GM18508 (cell line): Measurements from ENCODE around the gene ADAMTS17.

ENCODE experiments used
- ATAC-seq: cut with Tn5 transposase; IDR thresholded peaks from one replicate; pipeline ENCODE4 v1.9.1; 2021; ENCODE audit warnings: moderate number of reproducible peaks; ENCODE audit not compliant: insufficient read depth, unreplicated experiment

Gene ADAMTS17

GRCh38 chr15:100041127-100041828 is 300.5 kb downstream of the ADAMTS17 start:
- no peak for ATAC-seq

DNA sequence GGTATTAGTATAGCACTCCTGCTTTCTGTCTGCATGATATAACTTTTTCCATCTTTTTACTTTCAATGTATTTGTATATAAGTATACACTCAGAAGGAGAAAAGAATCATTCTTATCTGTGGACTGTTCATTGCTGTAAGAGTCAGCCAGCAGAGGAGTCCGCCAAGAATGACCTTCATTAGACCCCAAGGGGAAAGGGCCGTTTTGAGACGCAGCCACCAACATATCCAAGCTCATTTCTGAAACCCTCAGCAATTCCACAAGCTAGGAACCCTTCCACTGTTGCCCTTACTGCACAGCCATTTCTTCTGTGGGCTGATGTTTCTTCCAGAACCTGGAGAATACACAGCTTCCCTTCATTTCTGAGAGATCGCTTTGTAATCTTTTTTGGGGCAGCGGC is 301.8 kb downstream of the ADAMTS17 start:
- ATAC-seq: no peak

DNA sequence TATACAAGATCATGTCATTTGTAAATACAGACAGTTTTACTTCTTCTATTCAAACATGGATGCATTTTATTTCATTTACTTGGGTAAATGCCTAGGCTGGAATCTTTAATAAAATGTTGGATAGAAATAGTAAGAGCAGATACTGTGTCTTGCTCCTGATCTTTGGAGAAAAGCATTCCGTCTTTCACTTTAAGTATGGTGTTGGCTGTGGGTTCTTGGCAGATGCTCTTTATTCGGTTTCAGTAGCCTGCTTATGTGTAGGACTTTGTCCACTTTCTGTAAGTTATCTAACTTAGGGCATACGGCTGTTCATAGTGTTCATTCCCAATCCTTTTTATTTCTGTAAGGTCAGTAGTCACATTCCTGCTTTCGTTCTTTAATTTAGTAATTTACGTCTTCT is 303.0 kb downstream of the ADAMTS17 start:
- no peak for ATAC-seq

DNA sequence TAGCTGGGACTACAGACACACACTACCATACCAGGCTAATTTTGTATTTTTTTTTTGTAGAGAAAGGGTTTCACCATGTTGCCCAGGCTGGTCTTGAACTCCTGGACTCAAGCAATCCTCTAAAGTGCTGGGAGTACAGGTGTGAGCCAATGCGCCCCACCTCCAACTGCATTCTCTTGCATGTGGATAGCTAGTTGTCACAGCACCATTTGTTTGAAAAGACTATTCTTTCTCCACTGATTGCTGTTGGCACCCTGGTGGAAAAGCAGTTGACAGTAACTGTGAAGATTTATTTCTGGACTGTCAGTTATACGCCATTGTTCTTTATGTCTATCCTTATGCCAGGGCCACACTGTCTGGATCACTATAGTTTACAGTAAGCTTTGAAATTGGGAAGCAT is 303.9 kb downstream of the ADAMTS17 start:
- ATAC-seq: no peak

DNA sequence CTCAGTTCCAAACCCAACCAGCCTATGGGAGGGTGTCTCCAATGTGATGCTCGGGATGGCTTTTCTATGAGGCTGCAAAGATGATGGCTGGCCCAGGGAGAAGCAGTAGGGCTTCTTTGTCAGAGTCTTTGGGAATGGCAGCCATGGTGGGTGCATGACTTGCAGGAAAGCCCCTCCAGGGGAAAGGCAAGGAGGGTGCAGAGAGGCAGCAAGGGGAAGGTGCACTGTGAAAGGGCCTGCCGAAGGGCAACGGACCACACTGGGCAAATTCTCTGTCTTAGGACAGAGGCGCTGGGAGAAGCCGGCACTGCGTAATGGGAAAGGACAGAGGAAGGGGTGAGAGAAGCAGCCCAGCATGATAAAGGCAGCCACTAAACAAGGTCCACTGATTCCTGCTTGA is 305.8 kb downstream of the ADAMTS17 start:
- ATAC-seq: no peak

- no peak for ATAC-seq
Observed at GRCh38 chr15:100034191-100034590, 307.6 kb downstream of the ADAMTS17 start.

DNA sequence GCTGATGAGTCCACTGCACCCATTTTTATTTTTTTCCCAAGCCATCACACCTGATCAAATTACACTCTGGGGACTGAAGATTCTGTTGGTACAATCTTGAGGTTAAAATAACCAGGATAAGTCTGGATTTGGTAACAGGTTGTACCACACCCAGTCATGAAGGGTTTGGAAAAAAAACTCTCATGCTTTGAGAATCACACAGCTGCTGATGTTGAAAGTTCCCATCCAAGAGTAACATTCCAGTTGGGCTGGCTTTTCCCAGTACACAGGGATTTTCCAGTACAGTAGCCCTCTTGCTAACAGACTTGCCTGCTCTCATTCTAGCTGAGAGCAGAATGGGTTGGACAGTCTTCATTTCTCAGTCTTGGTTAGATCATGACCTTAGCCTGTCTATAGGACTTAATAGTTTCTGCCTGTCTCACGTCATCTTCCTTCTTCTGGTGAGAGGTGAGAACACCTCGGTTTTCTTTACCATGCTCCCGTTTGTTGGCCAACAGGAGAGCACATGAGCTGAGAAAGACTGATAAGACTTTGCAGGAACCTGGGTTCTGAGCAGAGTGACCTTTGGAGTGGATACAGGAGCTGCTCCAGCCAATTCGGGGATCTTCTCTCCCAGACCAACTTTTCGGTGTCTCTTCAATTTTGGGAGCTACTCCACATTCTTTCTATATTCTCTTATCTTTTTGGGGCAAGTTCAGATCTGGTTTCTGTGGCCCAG is 308.5 kb downstream of the ADAMTS17 start:
- no peak for ATAC-seq

GRCh38 chr15:100032358-100033085 is 309.3 kb downstream of the ADAMTS17 start:
- no peak for ATAC-seq

- ATAC-seq: no peak
Observed at GRCh38 chr15:100031665-100032357, 310.0 kb downstream of the ADAMTS17 start.

GRCh38 chr15:100030586-100031229 is 311.1 kb downstream of the ADAMTS17 start:
- ATAC-seq: no peak

- no peak for ATAC-seq
Observed at GRCh38 chr15:100029868-100030479, 311.8 kb downstream of the ADAMTS17 start.

DNA sequence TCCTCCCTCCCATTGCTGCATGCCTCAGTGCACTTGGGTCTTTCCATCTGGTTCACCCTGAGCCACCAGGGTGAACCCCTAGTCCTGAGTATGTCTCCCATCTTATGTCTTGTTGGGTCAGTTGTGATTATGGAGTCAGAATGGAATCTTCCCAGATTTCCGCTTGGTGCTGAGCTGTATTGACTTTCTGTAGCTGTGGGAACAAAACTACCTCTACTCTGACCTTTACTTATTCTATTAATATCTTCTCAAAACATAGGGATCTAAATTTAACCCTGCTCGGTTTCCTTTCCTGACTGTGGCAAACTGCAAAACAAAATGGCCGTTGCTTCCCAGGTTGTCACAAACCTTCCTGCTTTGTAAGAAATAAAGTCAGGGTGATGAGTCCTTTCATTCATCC is 312.7 kb downstream of the ADAMTS17 start:
- no peak for ATAC-seq

DNA sequence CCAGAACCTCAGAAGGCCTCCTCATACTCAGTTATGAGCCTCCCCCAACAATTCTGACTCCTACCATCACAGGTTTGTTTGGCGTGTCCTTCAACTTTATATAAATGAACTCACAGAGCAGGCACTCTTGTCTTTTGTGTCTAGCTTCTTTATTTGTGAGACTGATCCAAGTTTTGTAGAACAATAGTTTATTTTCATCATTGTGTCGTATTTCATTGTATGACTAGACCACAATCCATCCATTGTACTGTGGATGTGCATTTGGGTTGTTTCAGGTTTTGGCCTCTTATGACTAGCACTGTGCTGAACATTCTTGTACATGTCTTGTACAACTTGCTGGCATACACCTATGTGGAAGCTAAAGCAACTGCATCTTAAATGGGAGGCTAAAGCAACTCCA is 315.7 kb downstream of the ADAMTS17 start:
- ATAC-seq: no peak

DNA sequence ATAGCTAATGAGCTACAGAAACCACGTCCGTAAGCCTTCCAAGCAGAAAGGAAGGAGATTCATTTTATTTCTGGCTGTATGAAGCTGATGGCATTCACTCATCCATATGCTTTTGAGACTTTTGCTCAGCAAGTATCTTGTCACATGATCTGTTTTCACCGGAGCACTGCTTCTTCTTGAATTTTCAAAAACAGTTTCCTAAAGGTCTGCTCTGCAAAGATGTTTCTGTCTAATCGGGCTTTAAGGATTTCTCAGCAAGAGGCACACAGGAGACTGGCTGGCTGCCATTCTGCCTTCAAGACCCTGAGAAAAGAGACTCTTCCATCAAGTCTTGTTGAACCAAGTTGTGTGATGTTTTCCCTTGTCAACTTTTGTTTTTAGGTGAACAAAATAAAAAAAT is 319.0 kb downstream of the ADAMTS17 start:
- ATAC-seq: no peak

- no peak for ATAC-seq
Observed at GRCh38 chr15:100022391-100022790, 319.4 kb downstream of the ADAMTS17 start.

- ATAC-seq: no peak
Observed at GRCh38 chr15:100021653-100022052, 320.1 kb downstream of the ADAMTS17 start.

DNA sequence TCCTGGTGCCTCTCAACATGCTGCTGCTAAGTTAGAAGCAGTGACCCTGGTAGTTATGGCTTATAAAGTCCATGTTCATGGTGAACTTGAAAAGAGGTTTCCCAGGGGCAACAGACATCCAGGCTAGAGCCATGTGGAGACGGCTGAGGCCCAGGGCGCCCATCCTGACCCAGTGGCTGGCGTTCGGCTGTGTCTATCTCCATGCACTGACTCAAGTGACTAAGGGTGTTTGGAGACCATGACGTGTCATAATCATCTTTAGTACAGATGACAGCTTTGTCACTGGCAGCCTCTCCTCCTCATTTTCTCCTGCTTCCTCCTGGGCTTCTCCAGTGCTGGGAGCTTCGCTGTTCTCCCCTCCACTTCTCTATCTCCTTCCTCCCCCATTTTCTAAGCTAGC is 321.2 kb downstream of the ADAMTS17 start:
- ATAC-seq: no peak

- ATAC-seq: no peak
Observed at GRCh38 chr15:100020189-100020588, 321.6 kb downstream of the ADAMTS17 start.

- no peak for ATAC-seq
Observed at GRCh38 chr15:100019601-100020000, 322.2 kb downstream of the ADAMTS17 start.

- ATAC-seq: no peak
Observed at GRCh38 chr15:100018191-100018590, 323.6 kb downstream of the ADAMTS17 start.
